ENCODE results near the gene RPL10A. TPM values are rescaled to one million over a fixed set of nuclear protein-coding genes. Genes with fewer than 3 reads are reported as not detected.

The RPL10A gene
- total RNA-seq, 1 experiment from 2014 or later, result 828 TPM

DNA sequence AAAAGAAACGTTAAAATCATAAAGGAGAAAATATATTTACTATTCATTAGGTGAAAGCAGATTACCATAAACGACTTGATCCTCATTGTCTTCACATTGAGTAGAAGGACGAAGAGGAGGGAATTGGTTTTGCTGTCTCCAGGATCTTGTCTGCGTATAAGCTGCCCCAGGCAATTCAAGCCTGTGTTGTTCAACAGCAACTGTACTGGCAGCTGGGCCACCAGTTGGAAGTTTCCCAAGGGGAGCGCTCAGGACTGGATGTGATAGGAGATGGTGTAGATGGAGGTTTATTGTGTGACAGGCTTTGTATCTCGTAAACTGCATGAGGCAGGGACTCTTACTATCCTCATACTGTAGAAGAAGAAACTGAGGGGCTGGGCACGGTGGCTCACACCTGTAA lies 20.0 kb upstream of the RPL10A start:
- CTCF ChIA-PET, result interaction anchor here (0.5 to 1.6 kb wide), 5 partner anchors 23 to 129 kb away, joined by 3 to 55 read pairs (median 3); partner anchors contain the start of gene PPARD
- Mint-ChIP-seq H3K4me3 (ENCODE audit: low read depth, unreplicated experiment) (no peak overlapping the region), H3K27ac (ENCODE audit: unreplicated experiment) (no peak overlapping the region), H3K27me3 (ENCODE audit: unreplicated experiment) (peaks cover 27% of the 10 kb centered on the region), H3K9me3 (ENCODE audit: low read depth, unreplicated experiment) (no peaks in the 10 kb centered on the region), H3K4me1 (ENCODE audit: low read depth, unreplicated experiment) (peaks cover 13% of the 10 kb centered on the region), H3K36me3 (ENCODE audit: insufficient read depth, unreplicated experiment) (peaks cover 12% of the 10 kb centered on the region)
- TF ChIP-seq, protein P1, sequence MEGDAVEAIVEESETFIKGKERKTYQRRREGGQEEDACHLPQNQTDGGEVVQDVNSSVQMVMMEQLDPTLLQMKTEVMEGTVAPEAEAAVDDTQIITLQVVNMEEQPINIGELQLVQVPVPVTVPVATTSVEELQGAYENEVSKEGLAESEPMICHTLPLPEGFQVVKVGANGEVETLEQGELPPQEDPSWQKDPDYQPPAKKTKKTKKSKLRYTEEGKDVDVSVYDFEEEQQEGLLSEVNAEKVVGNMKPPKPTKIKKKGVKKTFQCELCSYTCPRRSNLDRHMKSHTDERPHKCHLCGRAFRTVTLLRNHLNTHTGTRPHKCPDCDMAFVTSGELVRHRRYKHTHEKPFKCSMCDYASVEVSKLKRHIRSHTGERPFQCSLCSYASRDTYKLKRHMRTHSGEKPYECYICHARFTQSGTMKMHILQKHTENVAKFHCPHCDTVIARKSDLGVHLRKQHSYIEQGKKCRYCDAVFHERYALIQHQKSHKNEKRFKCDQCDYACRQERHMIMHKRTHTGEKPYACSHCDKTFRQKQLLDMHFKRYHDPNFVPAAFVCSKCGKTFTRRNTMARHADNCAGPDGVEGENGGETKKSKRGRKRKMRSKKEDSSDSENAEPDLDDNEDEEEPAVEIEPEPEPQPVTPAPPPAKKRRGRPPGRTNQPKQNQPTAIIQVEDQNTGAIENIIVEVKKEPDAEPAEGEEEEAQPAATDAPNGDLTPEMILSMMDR (IDR thresholded peaks at IDR 0.05; ENCODE audit: unreplicated experiment), result no peak
- no TSS peak for BruUV-seq (replicated peaks)
- no peak for DNase-seq
- intact Hi-C loops (cut with micrococcal nuclease; ENCODE audit: unreplicated experiment), result no loop called here

- peaks cover 25% of the 10 kb centered on the region for H3K4me1 Mint-ChIP-seq (ENCODE audit: low read depth, unreplicated experiment)
- peak; percentile 37 for DNase-seq
- peaks cover 13% of the 10 kb centered on the region for H3K36me3 Mint-ChIP-seq (ENCODE audit: insufficient read depth, unreplicated experiment)
- H3K27me3 Mint-ChIP-seq (ENCODE audit: unreplicated experiment), result peaks cover 27% of the 10 kb centered on the region
- no peaks in the 10 kb centered on the region for H3K9me3 Mint-ChIP-seq (ENCODE audit: low read depth, unreplicated experiment)
- TF ChIP-seq, protein P1 (IDR thresholded peaks at IDR 0.05; ENCODE audit: unreplicated experiment), result peak; percentile 71
- no peak overlapping the region for H3K4me3 Mint-ChIP-seq (ENCODE audit: low read depth, unreplicated experiment)
- no peak overlapping the region for H3K27ac Mint-ChIP-seq (ENCODE audit: unreplicated experiment)
- CTCF ChIA-PET, result interaction anchor here (0.6 to 1.6 kb wide), 17 partner anchors 13 to 156 kb away, joined by 3 to 55 read pairs (median 4); partner anchors contain the start of genes DEF6 and PPARD
- intact Hi-C loops (cut with micrococcal nuclease; ENCODE audit: unreplicated experiment), result loop anchor here (1.0 kb wide), 2 partner anchors 107 to 152 kb away; partner anchors contain the start of genes DEF6 and PPARD
- BruUV-seq (replicated peaks), result no TSS peak
Measured at GRCh38 chr6:35449287-35449881, 18.8 kb upstream of the RPL10A start.

GRCh38 chr6:35451354-35452182 lies 16.6 kb upstream of the RPL10A start:
- peaks cover 27% of the 10 kb centered on the region for H3K27me3 Mint-ChIP-seq (ENCODE audit: unreplicated experiment)
- no peak for DNase-seq
- peaks cover 26% of the 10 kb centered on the region for H3K4me1 Mint-ChIP-seq (ENCODE audit: low read depth, unreplicated experiment)
- no peak overlapping the region for H3K27ac Mint-ChIP-seq (ENCODE audit: unreplicated experiment)
- CTCF ChIA-PET, result interaction anchor here (0.6 to 1.4 kb wide), 7 partner anchors 17 to 1061 kb away, joined by 3 to 6 read pairs (median 4); partner anchors contain the start of genes DEF6, PPARD and RPL10A
- no TSS peak for BruUV-seq (replicated peaks)
- TF ChIP-seq, protein P1 (IDR thresholded peaks at IDR 0.05; ENCODE audit: unreplicated experiment), result no peak
- no peaks in the 10 kb centered on the region for H3K9me3 Mint-ChIP-seq (ENCODE audit: low read depth, unreplicated experiment)
- H3K4me3 Mint-ChIP-seq (ENCODE audit: low read depth, unreplicated experiment), result peak overlapping the region; percentile 79
- H3K36me3 Mint-ChIP-seq (ENCODE audit: insufficient read depth, unreplicated experiment), result peaks cover 19% of the 10 kb centered on the region
- intact Hi-C loops (cut with micrococcal nuclease; ENCODE audit: unreplicated experiment), result loop anchor here (5.0 kb wide), 1 partner anchor 59 kb away; no protein-coding TSS in a partner anchor

GRCh38 chr6:35452183-35453090 lies 15.8 kb upstream of the RPL10A start, which contains the start of gene FANCE:
Gene FANCE, plus strand, starts transcription at chr6:35452338. Its CDS starts 208 bp downstream, at chr6:35452546.
- CTCF ChIA-PET, result interaction anchor here (0.7 to 1.4 kb wide), 5 partner anchors 16 to 159 kb away, joined by 3 to 6 read pairs (median 4); partner anchors contain the start of genes PPARD and RPL10A
- TF ChIP-seq, protein P1 (IDR thresholded peaks at IDR 0.05; ENCODE audit: unreplicated experiment), result no peak
- H3K27me3 Mint-ChIP-seq (ENCODE audit: unreplicated experiment), result peaks cover 27% of the 10 kb centered on the region
- intact Hi-C loops (cut with micrococcal nuclease; ENCODE audit: unreplicated experiment), result loop anchor here (5.0 kb wide), 1 partner anchor 60 kb away; no protein-coding TSS in a partner anchor
- peaks cover 26% of the 10 kb centered on the region for H3K4me1 Mint-ChIP-seq (ENCODE audit: low read depth, unreplicated experiment)
- H3K4me3 Mint-ChIP-seq (ENCODE audit: low read depth, unreplicated experiment), result peak within 1 kb of the TSS; percentile 79
- peaks cover 19% of the 10 kb centered on the region for H3K36me3 Mint-ChIP-seq (ENCODE audit: insufficient read depth, unreplicated experiment)
- H3K27ac Mint-ChIP-seq (ENCODE audit: unreplicated experiment), result no peak within 1 kb of the TSS
- no TSS peak for BruUV-seq (replicated peaks)
- DNase-seq, result peak; percentile 99
- H3K9me3 Mint-ChIP-seq (ENCODE audit: low read depth, unreplicated experiment), result no peaks in the 10 kb centered on the region

Data from Calu3 (cell line).